Brain microvascular endothelial cell (primary cell): ENCODE data around the gene ABCC3.
A peak's percentile ranks its signal among the peaks of the same experiment; 100 is the strongest.

Experiments
- DNase-seq: peaks from one replicate; pipeline ENCODE4 v3.0.0-alpha.2; 2020
- H3K27ac ChIP-seq: fragments of 250-450 bp; sonication (Bioruptor Pico); 2 replicates; pipeline ENCODE4 v1.5.1; 2020; ENCODE audit warnings: mild to moderate bottlenecking, moderate library complexity
- H3K27me3 ChIP-seq: fragments of 250-450 bp; sonication (Bioruptor Pico); replicated peaks from 2 replicates; pipeline ENCODE4 v1.5.1; 2020; ENCODE audit warnings: mild to moderate bottlenecking
- H3K36me3 ChIP-seq: fragments of 250-450 bp; sonication (Bioruptor Pico); replicated peaks from 2 replicates; pipeline ENCODE4 v1.5.1; 2020; ENCODE audit warnings: mild to moderate bottlenecking
- H3K4me3 ChIP-seq: 2 replicates; pipeline ENCODE4 v1.5.1; 2011; ENCODE audit warnings: low read depth, mild to moderate bottlenecking, control low read depth, low read length, moderate library complexity
- in situ Hi-C: cut with HindIII; loops from 2 replicates; pipeline ENCODE4 v1.10.0; 2017; ENCODE audit warnings: low sequenced_read_pairs, low pct_ligation_motif_present
- TF ChIP-seq, protein P1 (sequence below): IDR thresholded peaks from 2 replicates; pipeline ENCODE4 v1.5.1; 2011; ENCODE audit warnings: low read depth, mild to moderate bottlenecking, moderate library complexity, low read length, control low read depth, inconsistent platforms; ENCODE audit errors: missing control alignments

The ABCC3 gene

DNA sequence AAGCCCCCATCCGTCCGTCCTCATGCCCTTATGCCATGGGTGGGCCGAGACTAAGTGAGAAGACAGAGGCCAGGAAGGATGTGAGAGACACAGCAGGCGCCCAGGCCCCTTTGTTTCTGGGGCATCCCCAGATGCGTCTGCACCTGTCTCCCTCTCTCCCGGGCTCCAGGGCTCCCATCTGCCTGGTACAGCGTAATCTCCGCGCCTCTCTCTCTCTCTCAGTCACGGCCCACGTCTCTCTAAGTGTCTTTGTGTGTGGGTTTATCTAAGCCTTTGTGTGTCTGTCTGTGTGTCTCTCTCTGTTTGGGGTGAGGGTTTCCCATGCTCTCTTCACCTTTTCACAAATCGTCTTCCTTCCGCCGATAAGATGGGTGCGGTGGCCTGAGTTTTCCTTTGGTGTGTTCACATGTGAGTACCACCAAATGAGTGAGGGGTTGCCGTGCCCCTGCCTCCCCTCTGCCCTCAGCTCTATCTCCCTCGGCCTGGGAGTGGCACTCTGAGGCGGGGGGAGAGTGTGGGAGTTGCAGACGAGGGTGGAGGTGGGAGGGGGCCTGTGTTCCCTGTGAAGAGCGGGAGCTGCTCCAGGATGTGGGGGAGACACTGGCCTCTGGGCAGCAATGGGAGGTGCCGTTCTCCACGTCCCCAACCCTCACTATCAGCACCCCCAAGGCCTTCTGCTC is 25.8 kb upstream of the ABCC3 start:
- TF ChIP-seq, protein P1, sequence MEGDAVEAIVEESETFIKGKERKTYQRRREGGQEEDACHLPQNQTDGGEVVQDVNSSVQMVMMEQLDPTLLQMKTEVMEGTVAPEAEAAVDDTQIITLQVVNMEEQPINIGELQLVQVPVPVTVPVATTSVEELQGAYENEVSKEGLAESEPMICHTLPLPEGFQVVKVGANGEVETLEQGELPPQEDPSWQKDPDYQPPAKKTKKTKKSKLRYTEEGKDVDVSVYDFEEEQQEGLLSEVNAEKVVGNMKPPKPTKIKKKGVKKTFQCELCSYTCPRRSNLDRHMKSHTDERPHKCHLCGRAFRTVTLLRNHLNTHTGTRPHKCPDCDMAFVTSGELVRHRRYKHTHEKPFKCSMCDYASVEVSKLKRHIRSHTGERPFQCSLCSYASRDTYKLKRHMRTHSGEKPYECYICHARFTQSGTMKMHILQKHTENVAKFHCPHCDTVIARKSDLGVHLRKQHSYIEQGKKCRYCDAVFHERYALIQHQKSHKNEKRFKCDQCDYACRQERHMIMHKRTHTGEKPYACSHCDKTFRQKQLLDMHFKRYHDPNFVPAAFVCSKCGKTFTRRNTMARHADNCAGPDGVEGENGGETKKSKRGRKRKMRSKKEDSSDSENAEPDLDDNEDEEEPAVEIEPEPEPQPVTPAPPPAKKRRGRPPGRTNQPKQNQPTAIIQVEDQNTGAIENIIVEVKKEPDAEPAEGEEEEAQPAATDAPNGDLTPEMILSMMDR, result no peak
- H3K36me3 ChIP-seq, result no peaks in the 10 kb centered on the region
- H3K27me3 ChIP-seq, result peaks cover 2% of the 10 kb centered on the region
- no peak overlapping the region for H3K27ac ChIP-seq
- in situ Hi-C loops, result no loop called here
- no peak for DNase-seq
- no peak overlapping the region for H3K4me3 ChIP-seq

DNA sequence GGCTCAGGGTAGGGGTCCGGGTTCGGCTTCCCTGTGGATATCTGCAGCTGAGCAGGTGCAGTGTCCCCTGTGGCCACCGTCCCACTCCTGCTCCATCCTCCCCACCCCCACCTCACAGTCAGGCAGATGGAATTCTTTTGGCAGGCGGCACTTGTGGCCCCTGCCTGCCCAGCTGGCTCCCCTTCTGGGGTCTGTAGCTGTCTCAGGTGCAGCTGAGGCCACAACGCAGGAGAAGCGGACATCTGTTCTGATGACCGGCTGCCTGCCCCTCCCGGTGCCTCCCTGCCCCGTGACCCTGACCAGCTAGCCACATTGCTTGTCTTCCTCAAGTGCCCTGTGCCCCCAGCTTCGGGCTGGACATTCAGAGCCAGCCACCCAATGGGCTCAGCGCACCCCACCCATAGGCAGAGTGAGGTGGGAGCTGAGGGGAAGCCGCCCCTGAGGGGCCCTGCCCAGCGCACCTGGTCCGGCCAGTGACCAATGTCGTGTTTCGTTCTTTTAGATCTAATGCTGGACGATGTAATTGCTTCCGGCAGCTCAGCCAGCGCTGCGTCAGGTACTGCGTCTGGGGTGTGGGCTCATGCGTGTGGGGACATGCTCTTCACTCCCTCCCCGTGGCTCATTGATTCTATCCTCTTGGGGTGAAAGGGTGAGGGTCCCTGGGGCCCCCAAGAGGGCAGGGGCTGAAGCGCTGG is 25.2 kb upstream of the ABCC3 start:
- in situ Hi-C loops, result no loop called here
- no peak for DNase-seq
- TF ChIP-seq, protein P1, result no peak
- H3K27me3 ChIP-seq, result peaks cover 2% of the 10 kb centered on the region
- H3K4me3 ChIP-seq, result no peak overlapping the region
- H3K36me3 ChIP-seq, result no peaks in the 10 kb centered on the region
- H3K27ac ChIP-seq, result no peak overlapping the region

DNA sequence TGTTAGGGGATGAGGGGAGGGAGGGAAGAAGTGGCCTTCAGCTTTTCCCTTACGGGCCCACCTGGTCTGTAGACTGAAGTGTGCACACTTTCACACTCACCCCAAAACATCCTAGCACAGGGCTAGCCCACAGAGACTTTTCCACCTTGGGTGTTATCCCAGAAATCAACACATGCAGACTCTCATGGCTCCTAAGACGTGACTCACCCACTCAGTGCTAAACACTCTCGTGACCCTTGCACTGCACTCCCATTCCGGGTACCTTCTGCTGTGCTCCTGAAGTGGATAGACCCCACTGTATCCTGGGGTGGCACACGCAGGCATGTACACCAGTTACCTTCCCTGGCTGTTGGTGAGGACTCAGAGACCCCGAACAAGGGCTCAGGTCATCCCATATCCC is 23.0 kb upstream of the ABCC3 start:
- TF ChIP-seq, protein P1, result no peak
- no peak overlapping the region for H3K4me3 ChIP-seq
- in situ Hi-C loops, result no loop called here
- peaks cover 2% of the 10 kb centered on the region for H3K27me3 ChIP-seq
- no peak for DNase-seq
- no peaks in the 10 kb centered on the region for H3K36me3 ChIP-seq
- H3K27ac ChIP-seq, result no peak overlapping the region

DNA sequence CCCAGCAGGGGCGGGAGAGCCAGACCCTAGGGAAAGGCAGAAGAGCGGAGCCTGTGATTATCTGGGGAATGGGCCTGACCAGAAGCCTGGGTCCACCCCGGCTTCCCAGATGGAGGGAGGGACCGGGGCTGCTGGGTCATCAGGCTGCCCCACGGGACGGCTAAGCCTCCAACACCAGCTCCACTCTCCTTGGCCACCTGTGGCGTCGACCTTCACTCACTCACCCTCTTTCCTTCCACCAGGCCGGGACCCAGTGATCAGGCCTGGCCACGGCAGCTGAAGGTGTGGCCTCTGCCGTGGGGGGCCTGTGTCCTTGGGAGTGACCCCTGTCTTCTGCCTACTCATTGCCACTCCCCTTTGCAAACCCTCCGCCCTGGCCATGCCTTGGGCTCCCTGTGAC is 22.4 kb upstream of the ABCC3 start:
- in situ Hi-C loops, result no loop called here
- DNase-seq, result no peak

DNA sequence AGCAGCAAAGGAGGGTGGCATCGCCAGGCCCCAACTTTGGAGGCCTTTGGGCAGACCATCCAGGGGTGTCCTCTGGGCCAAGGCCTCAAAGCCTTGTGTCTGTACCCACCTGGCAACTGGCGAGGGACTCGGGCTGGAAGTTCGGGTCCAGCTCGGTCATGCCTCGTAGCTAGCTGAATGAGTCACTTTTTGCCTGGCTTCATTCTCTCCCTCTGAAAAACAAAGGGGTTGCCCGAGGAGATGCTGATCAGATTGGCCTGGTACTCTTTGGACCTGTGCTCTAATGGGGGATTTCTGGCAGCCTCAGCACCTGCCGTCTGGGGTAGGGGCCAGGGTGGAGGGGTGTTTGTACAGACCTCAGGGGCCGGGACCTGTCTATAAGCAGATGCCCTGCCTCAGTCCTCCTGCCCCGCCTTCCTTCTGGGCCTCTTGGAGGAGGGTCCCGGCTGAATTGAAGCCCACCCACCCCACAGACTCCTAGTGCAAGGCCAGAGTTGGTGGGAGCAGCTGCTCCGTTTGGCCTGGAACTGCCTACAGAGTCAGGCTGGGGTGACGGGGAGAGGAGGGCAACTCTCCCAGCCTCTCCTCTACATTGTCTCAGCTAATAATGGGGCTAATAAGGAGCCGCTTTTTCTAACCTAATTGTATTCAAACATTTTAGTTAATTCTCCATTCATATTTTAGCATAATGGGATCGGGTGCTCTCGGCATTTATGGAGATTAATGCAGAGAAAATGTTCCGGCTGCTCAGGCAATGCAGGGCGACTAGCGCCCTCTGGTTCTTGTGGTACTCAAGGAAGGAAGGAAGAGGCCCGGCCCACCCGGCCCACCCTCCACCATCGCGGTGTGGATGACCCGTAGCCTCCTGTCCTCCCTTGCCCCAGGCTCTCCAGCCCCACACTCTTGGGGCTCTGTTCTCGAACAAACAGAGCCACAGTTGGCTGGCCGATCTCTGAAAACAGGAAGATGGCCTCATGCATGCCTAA is 21.4 kb upstream of the ABCC3 start:
- H3K4me3 ChIP-seq, result no peak overlapping the region
- in situ Hi-C loops, result no loop called here
- DNase-seq, result no peak

More for the DNA sequence above, 22.4 kb upstream of the ABCC3 start:
- H3K36me3 ChIP-seq, result no peaks in the 10 kb centered on the region
- peaks cover 2% of the 10 kb centered on the region for H3K27me3 ChIP-seq
- H3K27ac ChIP-seq, result no peak overlapping the region
- TF ChIP-seq, protein P1, result no peak
- no peak overlapping the region for H3K4me3 ChIP-seq

More for the DNA sequence above, 21.4 kb upstream of the ABCC3 start:
- no peak overlapping the region for H3K27ac ChIP-seq
- H3K36me3 ChIP-seq, result no peaks in the 10 kb centered on the region
- H3K27me3 ChIP-seq, result no peaks in the 10 kb centered on the region
- TF ChIP-seq, protein P1, result peak; percentile 39
